NCI-H1105 treated with DMSO at 0.1 percent for 48 hours (cell line): ENCODE measurements around the gene FGGY.
"Not testable (repeated sequence)": the region's sequence is repeated elsewhere in the genome, so short reads cannot be mapped to it uniquely, and the experiment has no call there.

ENCODE experiments used
- DNase-seq: peaks from one replicate; lab custom pipeline; 2025; lab: John Stamatoyannopoulos, UW

The FGGY gene

DNA sequence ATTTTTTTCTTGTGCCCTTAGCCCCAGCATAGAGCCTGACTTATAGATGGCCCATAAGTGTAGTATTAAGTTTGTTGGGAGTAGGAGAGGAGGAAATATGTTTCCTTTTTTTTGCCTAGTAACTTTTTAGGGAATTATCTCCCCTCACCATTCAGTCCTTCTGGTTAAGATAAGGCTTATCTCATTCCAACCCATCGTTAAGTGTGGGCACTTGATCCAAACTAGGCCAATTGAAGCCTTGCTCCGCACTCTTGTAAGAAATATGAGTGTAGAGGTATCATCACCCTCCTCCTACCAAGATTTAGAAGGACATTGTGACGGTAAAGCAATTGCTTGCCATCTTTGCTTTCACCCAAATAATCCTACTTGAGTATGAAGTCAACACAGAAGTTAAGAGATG lies 8.8 kb upstream of the FGGY start:
- DNase-seq: no peak

DNA sequence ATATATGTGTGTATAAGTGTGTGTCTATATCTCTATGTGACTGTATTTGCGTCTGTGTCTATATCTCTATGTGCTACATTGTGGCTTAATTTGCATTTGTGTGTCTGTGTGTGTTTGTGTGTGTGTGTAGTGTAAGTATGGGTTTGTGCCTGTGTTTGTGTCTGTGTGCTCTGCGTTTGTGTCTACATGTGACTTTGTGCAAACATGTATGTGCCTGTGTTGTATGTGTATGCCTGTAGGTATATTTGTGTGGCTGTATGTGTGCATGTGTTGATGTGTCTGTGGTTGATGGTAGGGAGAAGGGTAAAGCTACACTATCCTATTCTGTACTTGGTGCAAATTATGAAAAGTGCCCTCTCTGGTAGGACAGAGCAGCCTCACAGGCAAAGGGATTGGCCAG lies 7.3 kb upstream of the FGGY start:
- no peak for DNase-seq

DNA sequence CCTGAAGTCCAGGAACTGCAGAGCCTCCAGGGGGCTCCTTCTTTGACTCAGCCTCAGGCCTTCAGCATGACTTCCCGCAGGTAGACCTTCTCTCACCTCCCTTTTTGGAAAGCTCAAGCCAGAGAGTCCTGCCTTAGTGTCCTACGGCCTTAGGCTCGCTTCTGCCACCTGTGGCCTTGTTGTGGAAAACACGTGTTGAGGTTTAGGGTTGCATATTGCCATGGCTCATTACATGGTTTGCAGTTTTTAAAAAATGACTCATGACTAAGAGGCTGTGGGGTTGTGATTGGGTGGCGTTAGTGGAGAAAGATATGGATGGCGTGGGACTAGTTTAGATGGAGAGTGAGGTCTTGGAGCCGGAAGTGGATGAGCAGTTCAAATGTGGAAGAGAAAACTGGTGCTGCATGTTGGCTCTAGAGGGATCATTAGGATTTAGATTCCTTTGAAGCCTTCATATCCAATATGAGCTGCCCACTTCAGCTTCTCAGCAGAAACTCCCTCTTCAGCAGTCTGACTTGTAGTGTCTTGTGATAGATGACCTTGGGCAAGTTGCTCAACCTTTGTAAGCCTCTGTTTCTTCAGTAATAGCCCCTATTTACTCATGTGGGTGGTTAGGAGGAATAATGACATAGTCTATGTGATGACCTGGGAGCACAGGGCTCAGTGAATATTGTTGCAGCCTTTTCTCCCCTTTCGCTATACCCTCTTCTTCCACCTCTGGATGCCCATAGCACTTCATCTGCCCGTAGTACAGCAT lies 6.5 kb upstream of the FGGY start:
- no peak for DNase-seq

DNA sequence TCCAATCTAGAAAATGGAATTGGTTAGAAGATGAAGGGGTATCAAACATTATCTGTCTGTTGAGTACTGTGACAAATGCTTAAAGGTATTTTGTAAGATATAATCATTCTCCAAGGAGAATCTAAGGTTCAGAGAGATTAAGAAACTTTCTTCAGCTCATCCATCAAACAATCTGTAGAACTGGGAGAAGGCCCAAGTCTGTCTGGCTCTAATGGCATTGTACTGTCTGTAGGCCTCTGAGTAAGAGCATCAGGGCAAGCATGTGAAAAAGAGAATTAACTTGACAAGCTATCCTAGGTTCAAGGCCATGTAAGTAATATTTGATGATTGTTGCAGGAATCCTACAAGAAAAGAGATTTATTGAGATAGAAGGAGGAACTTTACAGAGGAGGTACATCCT lies 5.3 kb upstream of the FGGY start:
- no peak for DNase-seq

DNA sequence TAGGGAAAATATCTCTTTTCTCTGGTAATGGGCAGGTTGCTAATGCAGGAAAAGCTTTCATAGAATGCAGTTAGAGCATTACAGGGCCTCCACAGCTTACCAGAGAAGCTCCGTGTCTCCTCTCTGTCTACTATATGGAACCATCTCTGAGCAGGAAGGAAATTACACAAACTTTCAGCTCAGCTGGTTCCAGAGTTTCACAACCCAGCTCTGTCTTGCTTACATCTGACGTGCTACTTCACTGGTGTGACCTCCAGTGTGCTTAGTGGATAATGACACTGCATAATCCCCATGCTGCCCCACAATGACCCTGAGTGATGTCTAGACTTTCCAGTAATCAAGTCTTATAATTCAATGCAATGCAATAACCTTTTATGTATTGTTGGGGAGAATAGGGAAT lies 4.3 kb upstream of the FGGY start:
- DNase-seq: no peak

DNA sequence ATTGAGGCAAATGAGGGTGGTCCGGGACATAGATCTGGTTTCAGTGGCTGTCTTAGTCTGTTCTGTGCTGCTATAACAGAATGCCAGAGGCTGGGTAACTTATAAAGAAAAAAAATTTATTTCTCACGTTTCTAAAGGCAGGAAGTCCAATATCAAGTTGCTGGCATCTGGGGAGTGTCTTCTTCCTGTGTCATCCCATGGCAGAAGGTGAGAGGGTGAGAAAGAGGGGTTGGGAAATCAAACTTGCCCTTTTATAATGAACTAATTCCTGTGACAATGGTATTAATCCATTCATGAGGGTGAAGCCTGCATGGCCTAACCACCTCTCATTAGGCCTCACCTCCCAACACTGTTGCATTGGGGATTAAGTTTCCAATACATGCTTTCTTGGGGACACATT lies 3.7 kb upstream of the FGGY start:
- no peak for DNase-seq

DNA sequence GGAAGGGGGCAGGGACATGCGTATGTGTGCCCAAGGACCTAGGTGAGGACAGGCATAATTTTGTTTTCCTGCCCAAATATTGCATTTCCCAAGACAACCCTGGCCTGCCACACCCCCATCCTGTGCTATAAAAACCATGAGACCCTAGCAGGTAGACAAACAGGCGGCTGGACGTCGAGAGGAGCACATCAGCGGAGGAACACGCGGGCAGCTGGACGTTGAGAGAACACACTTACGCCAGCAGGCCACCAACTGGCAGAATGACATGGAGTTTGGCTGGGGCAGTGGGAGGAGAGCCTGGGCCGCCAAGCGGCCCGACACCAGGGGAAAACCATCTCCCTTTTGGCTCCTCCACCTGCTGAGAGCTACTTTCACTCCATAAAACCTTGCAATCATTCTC lies 3.0 kb upstream of the FGGY start:
- DNase-seq: no peak

DNA sequence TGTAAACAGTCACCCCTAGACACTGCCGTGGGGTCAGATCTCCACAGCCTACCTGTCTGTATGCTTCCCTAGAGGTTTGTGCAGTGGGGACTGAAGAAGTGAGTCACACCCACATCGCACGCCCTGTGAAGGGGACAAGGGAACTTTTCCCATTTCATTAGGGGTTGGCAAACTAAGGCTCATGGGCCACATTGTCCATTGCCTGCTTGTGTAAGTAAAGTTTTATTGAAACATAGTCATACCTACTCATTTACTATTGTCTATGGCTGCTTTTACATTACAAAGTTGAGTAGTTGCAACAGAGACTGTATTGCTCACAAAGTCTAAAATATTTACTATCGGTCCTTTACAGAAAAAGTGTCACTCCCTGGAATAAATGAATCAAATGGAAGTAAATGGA lies 2.5 kb upstream of the FGGY start:
- DNase-seq: no peak

DNA sequence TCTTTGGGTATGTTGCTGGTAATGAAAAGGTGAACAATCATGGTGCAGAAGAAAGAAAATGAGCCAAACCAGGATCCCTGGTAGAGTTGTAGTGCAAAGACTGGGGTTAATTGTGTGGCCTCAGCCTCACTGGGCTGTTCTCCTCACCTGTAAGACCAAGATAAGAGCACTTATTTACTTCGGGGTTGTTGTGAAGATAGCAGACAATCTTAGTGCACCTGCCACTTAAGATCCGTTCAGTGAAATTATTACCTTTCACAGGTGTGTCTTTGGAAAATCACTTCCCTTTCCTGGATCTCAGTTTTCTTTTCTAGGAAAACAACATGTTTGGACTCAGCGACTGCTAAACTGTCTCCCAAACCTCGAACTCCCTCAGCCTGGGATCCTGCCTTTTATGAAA lies 1.3 kb upstream of the FGGY start:
- no peak for DNase-seq

DNA sequence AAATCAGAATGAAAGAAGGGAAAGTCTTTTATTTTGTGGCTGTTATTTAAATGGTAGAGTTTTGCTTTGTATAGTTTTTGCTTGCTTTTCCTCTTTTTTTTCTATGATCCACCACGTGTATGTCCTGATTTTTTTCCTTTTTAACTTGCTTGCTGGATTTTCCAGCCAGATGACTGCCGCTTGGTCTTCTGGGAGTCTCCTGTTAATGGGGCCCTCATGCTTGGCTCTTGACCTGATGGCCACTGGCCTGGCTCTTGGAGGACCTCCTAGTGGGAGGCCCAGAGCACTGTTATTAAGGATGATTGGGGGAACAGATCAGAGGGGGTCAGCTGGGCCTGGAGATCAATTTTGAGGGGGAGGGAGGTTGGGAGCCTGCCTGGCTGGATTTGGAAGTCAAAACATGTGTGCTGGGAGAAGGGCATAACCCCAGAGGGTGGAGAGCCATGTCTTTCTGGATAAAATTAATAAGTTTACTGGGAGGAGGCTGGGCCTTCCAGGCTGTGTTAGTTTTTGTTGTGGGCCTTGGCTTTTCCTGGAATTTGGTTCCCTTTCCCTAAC lies 1.2 kb downstream of the FGGY start:
- DNase-seq: no peak

DNA sequence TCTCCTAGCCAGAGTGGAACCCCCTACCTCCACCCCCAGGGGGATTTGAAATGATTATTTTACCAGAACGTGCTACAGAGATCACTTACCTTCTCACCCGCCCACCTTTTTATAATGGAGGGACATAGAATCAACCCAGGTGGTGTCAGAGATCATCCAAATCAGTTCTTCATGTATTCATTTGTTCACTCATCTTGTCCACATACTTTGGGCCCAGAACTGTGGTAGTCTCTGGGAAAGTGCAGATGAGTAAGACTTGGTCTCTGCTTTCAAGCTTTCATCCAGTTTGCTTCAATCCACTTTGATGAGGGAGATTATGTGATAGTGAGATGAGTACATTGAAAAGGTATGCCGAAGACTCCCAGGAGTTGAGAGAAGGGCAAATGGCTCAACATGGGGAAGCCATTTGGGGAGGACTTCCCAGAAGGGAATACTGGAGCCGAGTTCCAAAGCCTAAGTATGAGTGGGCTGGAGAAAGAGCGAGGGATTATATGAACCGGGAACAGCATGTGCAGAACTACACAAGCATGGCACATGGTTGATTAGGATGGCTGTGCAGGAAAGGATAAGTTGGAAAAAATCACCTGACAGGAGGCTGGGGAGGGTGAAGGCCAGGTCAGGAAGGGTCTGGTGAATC lies 1.9 kb downstream of the FGGY start:
- DNase-seq: no peak

DNA sequence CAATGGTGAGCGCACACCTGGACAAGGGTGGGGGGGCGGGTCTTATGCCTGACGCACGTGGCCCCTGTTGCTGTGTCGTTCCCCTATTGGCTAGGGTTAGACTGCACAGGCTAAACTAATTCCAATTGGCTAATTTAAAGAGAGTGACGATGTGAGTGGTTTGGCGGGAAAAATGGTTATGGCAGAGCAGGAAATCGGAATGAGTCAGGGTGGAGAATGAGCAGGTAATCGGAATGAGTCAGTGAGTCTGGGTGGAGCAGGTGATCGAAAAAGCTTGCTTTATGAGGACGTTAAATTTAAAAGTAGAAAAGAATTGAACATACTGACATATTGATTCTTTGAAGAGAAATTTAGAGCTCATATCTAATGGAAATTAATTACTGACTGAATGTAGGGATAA lies 2.8 kb downstream of the FGGY start:
- DNase-seq: not testable (repeated sequence)

DNA sequence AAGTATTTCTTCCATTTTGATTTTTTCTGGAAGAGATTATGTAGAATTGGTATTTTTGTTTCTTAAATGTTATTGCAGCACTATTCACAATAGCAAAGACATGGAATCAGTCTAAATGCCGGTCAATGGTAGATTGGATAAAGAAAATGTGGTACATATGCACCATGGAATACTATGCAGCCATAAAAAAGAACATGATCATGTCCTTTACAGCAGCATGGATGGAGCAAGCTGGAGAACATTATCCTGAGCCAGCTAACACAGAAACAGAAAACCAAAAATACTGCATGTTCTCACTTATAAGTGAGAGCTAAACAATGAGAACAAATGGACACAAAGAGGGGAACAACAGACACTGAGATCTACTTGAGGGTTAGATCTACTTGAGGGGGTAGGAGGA lies 5.4 kb downstream of the FGGY start:
- DNase-seq: no peak

DNA sequence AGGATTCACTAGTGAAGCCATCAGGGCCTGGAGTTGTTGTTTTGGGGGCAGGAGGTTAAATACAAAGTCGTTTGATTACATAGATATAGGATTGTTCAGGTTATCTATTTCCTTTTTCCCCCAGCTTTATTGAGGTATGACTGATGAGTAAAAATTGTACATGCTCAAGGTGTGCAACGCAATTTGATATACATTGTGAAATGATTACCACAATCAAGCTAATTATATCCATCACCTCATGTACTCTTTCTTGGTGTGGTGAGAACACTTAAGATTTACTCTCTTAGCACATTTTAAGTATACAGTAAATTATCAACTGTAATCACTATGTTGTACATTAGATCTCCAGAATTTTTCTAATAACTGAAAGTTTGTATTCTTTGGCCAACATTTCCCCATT lies 6.0 kb downstream of the FGGY start:
- no peak for DNase-seq

DNA sequence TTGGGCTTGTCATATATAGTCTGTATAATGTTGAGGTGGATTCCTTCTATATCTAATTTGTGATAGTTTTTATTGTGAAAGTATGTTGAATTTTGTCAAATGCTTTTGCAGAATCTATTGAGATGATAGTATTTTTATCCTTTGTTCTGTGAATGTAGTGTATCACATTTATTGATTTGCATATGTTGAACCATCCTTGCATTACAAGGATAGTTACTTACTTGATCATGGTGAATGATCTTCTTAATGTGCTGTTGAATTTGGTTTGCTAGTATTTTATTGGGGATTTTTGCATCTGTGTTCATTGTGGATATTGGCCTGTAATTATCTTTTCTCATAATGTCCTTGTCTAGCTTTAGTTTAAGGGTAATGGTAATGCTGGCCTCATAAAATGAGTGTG lies 8.3 kb downstream of the FGGY start:
- no peak for DNase-seq

DNA sequence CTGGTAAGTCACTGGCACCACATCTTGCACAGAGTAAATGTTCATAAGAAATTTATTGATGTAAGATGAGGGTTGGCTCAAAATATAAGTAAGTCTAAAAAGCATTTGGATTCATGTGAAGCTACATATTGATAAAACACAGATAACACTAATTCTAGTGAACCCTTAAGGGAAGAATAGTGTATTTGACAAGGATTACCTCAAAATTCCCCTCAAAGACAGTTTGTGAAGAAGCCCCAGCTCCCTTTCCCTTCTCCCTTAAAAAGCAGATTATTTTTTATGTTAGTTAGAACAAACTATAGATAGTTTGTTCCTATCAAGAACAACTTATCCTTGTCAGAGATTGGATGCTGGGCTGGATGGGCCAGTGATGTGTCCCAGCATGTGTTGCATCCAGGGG lies 10.7 kb downstream of the FGGY start:
- DNase-seq: no peak

DNA sequence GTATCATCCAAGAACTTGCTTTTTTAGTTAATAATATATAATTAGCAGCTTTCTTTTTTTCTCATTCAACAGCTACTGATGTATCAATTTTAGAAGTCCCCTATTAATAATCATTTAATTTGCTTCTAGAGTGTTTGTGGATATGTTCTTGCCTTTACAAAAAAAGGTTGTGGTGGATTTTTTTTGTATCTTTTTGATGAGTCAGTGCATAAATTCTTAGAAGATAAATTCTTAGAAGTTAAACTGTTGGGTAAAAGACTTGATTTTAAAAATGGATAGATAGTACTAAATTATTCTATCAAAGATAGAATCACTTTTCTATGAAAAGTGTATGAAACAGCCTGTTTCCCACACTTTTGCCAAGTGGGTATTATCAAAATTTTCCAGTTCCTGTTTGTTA lies 11.9 kb downstream of the FGGY start:
- no peak for DNase-seq

DNA sequence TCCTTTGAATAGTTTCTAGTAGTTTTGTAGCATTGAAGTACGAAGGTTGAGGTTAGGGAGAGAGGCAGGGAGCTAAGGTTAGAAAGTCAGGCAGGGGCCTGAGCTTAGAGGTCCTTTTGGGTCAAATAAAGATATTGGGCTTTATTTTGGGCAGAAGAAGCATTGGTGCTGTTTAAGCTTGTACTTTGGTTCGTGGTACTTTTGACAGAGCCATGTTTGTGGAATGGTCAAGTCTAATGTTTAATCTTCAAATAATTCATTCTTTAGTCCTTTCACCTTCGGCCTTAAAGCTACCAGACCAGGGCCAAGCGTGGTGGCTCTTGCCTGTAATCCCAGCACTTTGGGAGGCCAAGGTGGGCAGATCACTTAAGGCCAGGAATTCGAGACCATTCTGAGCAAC lies 12.5 kb downstream of the FGGY start:
- no peak for DNase-seq

DNA sequence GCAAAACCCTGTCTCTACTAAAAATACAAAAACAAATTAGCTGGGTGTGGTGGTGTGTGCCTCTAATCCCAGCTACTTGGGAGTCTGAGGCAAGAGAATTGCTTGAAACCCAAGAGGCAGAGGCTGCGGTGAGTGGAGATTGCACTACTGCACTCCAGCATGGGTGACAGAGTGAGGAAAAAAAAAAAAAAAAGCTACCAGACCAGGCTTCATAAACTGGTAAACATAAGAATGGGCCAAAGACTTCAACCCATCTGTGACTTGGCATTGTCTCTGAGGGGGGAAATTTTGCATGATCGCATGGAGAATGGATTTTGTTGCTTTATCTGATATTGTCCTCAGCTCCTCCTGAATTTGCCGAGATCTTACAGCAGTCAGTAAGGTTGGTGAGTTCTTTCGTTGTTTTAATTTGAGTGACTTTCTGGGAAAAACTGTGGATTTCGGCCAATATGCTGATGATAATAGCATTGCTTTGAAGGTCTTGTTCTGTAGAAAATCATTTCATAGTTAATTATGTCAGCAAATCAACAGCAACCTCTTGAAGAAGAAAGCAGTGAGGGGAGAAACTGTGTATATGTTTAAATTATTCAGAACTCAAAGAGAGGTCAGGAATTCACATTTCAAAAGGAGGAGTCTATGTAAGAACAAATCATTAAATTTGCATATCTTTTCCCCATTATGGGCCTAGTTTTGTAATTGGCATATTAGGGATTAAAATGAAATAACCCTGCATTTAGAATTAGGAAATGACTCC lies 13.1 kb downstream of the FGGY start:
- no peak for DNase-seq

DNA sequence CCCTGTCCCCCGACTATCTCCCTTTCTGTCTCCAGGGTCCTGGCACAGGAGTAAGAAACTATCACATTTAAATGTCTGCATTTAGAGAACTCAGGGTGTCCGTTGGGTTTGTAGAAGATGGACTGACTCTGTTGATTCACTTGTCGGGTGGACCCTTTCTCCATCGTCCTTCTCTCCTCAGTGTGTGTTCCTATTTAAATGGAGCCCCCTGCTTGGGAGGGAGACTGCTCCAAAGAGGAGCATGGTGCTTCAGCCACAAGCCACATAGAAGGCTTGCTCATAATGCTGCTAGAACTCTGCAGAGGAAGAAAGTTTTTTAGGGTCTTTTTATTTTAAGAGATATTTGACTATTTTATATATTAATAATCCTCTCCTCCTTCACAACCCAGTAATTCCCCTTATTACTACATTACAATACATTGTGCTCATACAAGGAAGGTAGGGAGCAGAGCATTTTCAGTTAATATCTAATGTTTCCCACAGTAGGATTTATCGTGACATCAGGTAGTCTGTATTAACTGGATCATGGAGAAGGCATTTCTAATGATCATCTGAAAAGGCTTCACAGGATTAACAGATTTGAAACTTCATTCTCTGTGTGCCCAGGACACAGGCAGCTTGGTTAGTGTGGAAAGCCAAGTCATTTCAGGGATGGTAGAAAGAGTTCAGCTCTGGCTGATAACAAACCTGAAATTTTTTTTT lies 13.8 kb downstream of the FGGY start:
- DNase-seq: no peak

DNA sequence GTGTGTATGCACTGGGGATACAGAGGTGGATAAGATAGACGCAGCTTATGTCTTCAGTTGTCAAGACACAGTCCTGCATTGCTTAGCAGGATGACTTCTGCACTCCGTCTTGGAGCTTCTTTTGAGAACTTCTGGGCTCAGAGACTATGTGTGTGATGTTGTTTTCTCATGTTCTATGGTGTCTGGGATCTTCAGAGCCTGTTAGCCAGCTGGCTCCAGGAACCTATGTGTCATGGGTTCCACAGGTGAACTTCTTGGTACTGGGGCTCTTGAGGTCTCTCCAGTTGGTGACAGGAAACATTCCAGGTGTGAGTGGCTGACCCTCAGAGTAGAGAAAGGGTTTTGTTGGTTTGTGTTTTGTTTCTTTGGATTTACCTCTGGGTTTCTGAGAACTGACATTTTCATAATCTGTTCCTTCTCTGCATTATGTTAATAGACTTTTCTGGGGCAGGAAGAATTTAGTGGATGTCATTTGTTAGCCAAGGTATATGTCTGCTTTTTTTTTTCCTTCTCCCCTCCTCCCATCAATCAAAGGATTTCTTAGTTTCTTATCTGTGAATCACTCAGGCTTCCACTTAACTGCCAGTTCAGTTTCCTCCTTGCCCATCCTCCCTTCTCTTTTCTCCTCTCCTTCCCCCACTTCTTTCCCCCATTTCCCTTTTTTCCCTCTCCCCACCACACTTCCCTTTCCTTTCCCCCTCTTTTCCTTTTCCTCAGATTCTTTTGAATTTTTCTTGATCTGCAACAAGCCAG lies 18.1 kb downstream of the FGGY start:
- no peak for DNase-seq
